GM12873 (cell line): Measurements from ENCODE around the gene MPRIP.

ENCODE experiments used
- CTCF ChIP-seq: IDR thresholded peaks from 2 replicates; pipeline ENCODE4 v1.5.1; 2012; ENCODE audit warnings: low read depth, mild to moderate bottlenecking, moderate library complexity, low read length, control low read depth; ENCODE audit not compliant: insufficient read depth; ENCODE audit errors: missing control alignments

Gene MPRIP

GRCh38 chr17:17128476-17129075, 86.3 kb downstream of the MPRIP start:
- TF ChIP-seq CTCF, result no peak

GRCh38 chr17:17129466-17129865, 87.2 kb downstream of the MPRIP start:
- no peak for TF ChIP-seq CTCF

- no peak for TF ChIP-seq CTCF
Measured at GRCh38 chr17:17130077-17130844, 88.0 kb downstream of the MPRIP start.

- no peak for TF ChIP-seq CTCF
Measured at GRCh38 chr17:17131839-17132238, 89.6 kb downstream of the MPRIP start.

- TF ChIP-seq CTCF, result no peak
Measured at GRCh38 chr17:17132746-17133145, 90.5 kb downstream of the MPRIP start.

GRCh38 chr17:17134051-17134956, 92.0 kb downstream of the MPRIP start:
- no peak for TF ChIP-seq CTCF

GRCh38 chr17:17134957-17135333, 92.7 kb downstream of the MPRIP start:
- no peak for TF ChIP-seq CTCF
